Esophagus squamous epithelium (tissue), 5 donors: ENCODE measurements around the gene CACNG4. TPM values are rescaled to one million over a fixed set of nuclear protein-coding genes. Genes with fewer than 3 reads are reported as not detected.

Experiments
- DNase-seq: peaks from one replicate; lab custom pipeline; 2025; lab: John Stamatoyannopoulos, UW
- H3K27ac ChIP-seq, 4 donors: fragments of 200-600 bp; sonication (generic); one replicate each; pipeline ENCODE4 v1.5.1; 2016 to 2019; ENCODE audit warnings: mild to moderate bottlenecking in 1 of 4
- H3K27me3 ChIP-seq, 4 donors: fragments of 200-600 bp; sonication (generic); 1 replicate in 3 of 4; 2 replicates in 1 of 4; pipeline versions ENCODE4 v1.5.1 to v1.6.0; 2017 to 2021; ENCODE audit warnings: antibody characterized with exemption in 1 of 4
- H3K36me3 ChIP-seq, 3 donors: fragments of 200-600 bp; sonication (generic); one replicate each; pipeline ENCODE4 v1.5.1; 2016 to 2019
- H3K4me1 ChIP-seq, 3 donors: fragments of 200-600 bp; sonication (generic); one replicate each; pipeline ENCODE4 v1.5.1; 2017 to 2019
- H3K4me3 ChIP-seq, 4 donors: fragments of 200-600 bp; sonication (generic); 1 replicate in 3 of 4; 2 replicates in 1 of 4; pipeline ENCODE4 v1.5.1; 2016 to 2019; ENCODE audit warnings: mild to moderate bottlenecking in 2 of 4, moderate library complexity in 1 of 4
- H3K9me3 ChIP-seq, 3 donors: fragments of 200-600 bp; sonication (generic); one replicate each; pipeline ENCODE4 v1.5.1; 2016 to 2019
- POLR2A ChIP-seq, 4 donors: fragments of 450-650 bp; IDR thresholded peaks; one replicate each; pipeline ENCODE4 v1.6.1; 2017; ENCODE audit warnings: antibody characterized with exemption in 4 of 4, mild to moderate bottlenecking in 4 of 4, moderate library complexity in 3 of 4
- WGBS, 2 donors: methylation state at CpG; one replicate each; pipeline ENCODE4 v1.1.5; 2018; 5-methylcytosine and 5-hydroxymethylcytosine counted together
- intact Hi-C: fragments of 100-400 bp; cut with DNase I; formaldehyde crosslinking; loops from one replicate; pipeline ENCODE4 v1.15.0; 2022
- total RNA-seq, 4 donors: library from RNA; depleted of rRNA; stranded (reverse); fragments of >200 nt; gene quantifications; one replicate each; pipeline ENCODE4 v1.1.0, GENCODE V29; 2016
- TF ChIP-seq, protein P1 (sequence below), 6 experiments: fragments of 450-650 bp in 4 of 6; fragments of 200-600 bp in 2 of 6; sonication (generic) in 2 of 6; IDR thresholded peaks; one replicate each; pipeline ENCODE4 v1.5.1; 2016 to 2019; ENCODE audit warnings: antibody characterized with exemption in 6 of 6, mild to moderate bottlenecking in 4 of 6, moderate library complexity in 4 of 6
- donor health status: DM: yes; HTN: yes; CAD: no.

The CACNG4 gene
- total RNA-seq, 4 donors from 2014 or later = 0.08 to 0.38 (median 0.31) TPM; not detected in 1

DNA sequence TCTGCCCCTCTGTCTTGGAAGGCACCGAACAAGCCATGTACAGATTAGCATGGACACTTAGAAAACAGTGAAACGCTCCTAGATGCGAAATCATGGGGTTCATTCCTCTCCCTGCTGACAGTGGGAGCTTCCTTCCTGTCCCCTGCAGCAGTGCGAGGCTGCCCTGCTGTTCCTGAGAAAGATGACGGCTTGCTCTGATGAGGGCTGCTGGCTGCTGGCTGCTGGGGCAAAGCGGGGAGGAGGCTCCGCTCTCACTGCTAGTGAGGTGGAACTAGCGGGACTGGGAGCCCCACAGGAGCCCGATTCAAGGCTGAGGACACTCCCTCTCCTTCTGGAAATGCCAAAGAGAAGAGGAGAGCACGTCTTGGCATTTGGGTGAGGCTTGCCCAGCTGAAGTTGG lies 25.9 kb upstream of the CACNG4 start:
- DNase-seq = no peak
- H3K9me3 ChIP-seq = no peaks in the 10 kb centered on the region
- H3K27ac ChIP-seq = no peak overlapping the region
- no peaks in the 10 kb centered on the region for H3K4me1 ChIP-seq
- 50% methylated on average over 2 of the region's 10 CpGs; no CpG with 5 or more reads in 1 of the 2 donors for WGBS, 2 donors
- intact Hi-C loops = no loop called here
- H3K36me3 ChIP-seq = no peaks in the 10 kb centered on the region
- H3K27me3 ChIP-seq = peaks cover 0 to 61% (median 0%) of the 10 kb centered on the region in 4 donors
- no peak overlapping the region for H3K4me3 ChIP-seq
- TF ChIP-seq, protein P1, sequence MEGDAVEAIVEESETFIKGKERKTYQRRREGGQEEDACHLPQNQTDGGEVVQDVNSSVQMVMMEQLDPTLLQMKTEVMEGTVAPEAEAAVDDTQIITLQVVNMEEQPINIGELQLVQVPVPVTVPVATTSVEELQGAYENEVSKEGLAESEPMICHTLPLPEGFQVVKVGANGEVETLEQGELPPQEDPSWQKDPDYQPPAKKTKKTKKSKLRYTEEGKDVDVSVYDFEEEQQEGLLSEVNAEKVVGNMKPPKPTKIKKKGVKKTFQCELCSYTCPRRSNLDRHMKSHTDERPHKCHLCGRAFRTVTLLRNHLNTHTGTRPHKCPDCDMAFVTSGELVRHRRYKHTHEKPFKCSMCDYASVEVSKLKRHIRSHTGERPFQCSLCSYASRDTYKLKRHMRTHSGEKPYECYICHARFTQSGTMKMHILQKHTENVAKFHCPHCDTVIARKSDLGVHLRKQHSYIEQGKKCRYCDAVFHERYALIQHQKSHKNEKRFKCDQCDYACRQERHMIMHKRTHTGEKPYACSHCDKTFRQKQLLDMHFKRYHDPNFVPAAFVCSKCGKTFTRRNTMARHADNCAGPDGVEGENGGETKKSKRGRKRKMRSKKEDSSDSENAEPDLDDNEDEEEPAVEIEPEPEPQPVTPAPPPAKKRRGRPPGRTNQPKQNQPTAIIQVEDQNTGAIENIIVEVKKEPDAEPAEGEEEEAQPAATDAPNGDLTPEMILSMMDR (IDR thresholded peaks at IDR 0.05) = no peak
- no peak for TF ChIP-seq POLR2A (IDR thresholded peaks at IDR 0.05)

DNA sequence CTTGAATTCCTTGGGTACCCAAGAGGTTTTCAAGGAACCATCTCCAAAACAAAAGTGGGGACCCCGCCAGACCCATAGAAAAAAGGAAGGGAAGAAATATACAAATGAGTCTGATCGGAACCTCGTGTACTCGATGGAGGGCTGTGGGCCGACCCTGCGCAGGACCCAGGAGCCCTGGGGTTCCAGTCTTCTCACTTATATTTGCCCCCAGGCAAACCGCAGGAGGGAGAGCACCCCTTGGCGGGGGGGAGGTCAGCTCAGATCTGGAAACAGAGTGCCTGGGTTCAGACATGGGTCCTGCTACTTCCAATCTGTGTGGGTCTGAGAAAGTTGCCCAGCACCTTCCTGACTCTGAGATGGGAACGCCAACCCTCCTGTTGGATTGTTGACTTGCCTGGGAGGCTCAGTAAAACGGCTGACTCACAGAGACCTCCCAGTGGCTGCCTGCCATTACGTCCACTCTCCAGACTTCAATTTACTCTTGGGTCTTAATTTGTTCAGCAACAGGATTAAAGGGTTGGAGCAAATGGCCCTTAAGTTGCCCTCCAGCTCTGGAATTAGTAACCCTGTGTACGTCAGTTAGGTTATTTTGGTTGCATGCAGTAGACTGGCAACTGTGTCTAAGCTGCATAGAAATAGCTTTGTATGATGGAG lies 24.9 kb upstream of the CACNG4 start:
- intact Hi-C loops = no loop called here
- H3K9me3 ChIP-seq = no peaks in the 10 kb centered on the region
- 71 to 74% methylated on average over 10 to 11 of the region's 12 CpGs for WGBS, 2 donors

DNA sequence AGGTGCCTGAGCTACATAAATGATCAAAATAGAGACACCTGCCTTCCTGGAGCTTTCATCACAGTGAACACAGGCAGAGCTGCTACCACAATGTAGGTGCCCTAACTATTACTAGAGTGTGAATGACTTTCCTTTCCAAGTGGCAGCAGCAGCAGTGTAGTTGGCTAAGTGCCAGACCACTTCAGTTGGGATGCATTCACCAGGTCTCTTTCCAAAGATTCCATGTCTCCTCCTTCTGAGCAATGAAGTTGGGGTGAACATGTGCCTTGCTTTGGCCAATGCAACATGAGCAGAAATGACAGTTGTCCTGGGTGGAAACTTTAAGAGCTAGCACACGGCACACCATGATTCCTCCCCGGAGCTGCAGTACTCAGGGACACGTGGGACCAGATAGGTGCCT lies 23.3 kb upstream of the CACNG4 start:
- WGBS, 2 donors = 80% methylated on average over 2 of the region's 3 CpGs; no CpG with 5 or more reads in 1 of the 2 donors
- intact Hi-C loops = no loop called here
- peaks cover 0 to 82% (median 0%) of the 10 kb centered on the region in 4 donors for H3K27me3 ChIP-seq
- no peak overlapping the region for H3K27ac ChIP-seq
- TF ChIP-seq, protein P1 (IDR thresholded peaks at IDR 0.05) = no peak
- TF ChIP-seq POLR2A (IDR thresholded peaks at IDR 0.05) = no peak
- H3K4me3 ChIP-seq = no peak overlapping the region
- peaks cover 0 to 17% (median 0%) of the 10 kb centered on the region in 3 donors for H3K4me1 ChIP-seq
- no peak for DNase-seq
- H3K9me3 ChIP-seq = no peaks in the 10 kb centered on the region
- H3K36me3 ChIP-seq = no peaks in the 10 kb centered on the region

More for the DNA sequence above, 24.9 kb upstream of the CACNG4 start:
- Histone ChIP-seq H3K4me3 (no peak overlapping the region), H3K27ac (no peak overlapping the region), H3K27me3 (peaks cover 0 to 65% (median 0%) of the 10 kb centered on the region in 4 donors), H3K4me1 (peaks cover 0 to 5% (median 0%) of the 10 kb centered on the region in 3 donors), H3K36me3 (no peaks in the 10 kb centered on the region)
- no peak for DNase-seq
- no peak for TF ChIP-seq POLR2A (IDR thresholded peaks at IDR 0.05)
- TF ChIP-seq, protein P1 (IDR thresholded peaks at IDR 0.05) = no peak

DNA sequence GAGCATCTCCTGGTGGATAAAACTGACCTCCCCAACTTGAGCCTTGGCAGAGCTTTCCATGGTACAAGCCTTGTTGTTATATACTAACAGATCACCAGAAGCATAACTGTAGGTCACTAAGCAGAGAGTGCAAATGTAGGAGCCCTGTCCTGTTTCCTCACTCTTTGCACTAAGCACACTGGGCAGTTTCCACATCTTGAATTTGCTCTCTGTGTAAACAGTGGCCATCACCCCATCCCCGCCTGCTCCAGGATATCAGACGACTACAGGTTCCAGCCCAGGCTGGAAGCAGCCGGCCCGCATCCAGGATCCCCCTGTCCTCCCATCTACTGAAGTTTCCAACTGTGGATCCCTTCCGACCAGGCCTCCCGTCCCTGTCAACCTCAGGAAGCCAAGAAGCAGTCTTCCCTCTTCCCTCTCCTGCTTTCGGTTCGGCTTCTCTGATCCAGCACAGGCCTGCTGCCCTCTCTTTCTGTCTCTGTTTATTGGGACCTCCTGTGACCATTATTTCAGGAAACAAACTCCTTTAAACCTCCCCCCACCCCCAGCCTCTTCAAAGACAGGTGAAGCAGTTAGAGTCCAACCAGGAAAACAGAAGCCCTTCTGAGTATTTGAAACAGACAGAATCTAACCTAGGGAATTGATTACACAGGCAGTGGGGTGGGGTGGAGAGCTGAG lies 22.6 kb upstream of the CACNG4 start:
- DNase-seq = no peak
- peaks cover 0 to 88% (median 0%) of the 10 kb centered on the region in 4 donors for H3K27me3 ChIP-seq

More for the DNA sequence above, 22.6 kb upstream of the CACNG4 start:
- H3K27ac ChIP-seq = no peak overlapping the region
- no peaks in the 10 kb centered on the region for H3K9me3 ChIP-seq
- no peaks in the 10 kb centered on the region for H3K36me3 ChIP-seq
- TF ChIP-seq POLR2A (IDR thresholded peaks at IDR 0.05) = no peak
- TF ChIP-seq, protein P1 (IDR thresholded peaks at IDR 0.05) = no peak
- H3K4me3 ChIP-seq = no peak overlapping the region
- WGBS, 2 donors = 71 to 94% methylated on average over 8 of the region's 8 CpGs
- H3K4me1 ChIP-seq = peaks cover 0 to 17% (median 0%) of the 10 kb centered on the region in 3 donors
- intact Hi-C loops = no loop called here
